ENCODE data around the gene BPHL.
"Not testable (repeated sequence)": the region's sequence is repeated elsewhere in the genome, so short reads cannot be mapped to it uniquely, and the experiment has no call there.

DNA sequence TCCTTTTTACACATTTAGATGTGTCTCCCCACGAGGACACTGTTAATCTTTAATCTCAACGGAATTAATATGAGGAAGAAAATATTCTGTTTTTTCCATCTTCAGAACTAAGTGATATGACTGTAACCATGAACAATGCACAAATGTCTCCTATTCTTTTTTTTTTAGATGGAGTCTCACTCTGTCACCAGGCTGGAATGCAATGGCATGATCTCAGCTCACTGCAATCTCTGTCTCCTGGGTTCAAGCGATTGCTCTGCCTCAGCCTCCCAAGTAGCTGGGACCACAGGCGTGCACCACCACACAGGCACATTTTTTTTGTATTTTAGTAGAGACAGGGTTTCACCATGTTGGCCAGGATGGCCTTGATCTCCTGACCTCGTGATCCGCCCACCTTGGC, 19.4 kb downstream of the BPHL start:
- TF ChIP-seq, protein P1, sequence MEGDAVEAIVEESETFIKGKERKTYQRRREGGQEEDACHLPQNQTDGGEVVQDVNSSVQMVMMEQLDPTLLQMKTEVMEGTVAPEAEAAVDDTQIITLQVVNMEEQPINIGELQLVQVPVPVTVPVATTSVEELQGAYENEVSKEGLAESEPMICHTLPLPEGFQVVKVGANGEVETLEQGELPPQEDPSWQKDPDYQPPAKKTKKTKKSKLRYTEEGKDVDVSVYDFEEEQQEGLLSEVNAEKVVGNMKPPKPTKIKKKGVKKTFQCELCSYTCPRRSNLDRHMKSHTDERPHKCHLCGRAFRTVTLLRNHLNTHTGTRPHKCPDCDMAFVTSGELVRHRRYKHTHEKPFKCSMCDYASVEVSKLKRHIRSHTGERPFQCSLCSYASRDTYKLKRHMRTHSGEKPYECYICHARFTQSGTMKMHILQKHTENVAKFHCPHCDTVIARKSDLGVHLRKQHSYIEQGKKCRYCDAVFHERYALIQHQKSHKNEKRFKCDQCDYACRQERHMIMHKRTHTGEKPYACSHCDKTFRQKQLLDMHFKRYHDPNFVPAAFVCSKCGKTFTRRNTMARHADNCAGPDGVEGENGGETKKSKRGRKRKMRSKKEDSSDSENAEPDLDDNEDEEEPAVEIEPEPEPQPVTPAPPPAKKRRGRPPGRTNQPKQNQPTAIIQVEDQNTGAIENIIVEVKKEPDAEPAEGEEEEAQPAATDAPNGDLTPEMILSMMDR (IDR thresholded peaks at IDR 0.05), result not testable (repeated sequence)
- not testable (repeated sequence) for TF ChIP-seq POLR2A (IDR thresholded peaks at IDR 0.05)

Data from right lobe of liver (tissue), 4 donors.